ENCODE results near the gene PXK. TPM values are rescaled to one million over a fixed set of nuclear protein-coding genes. Genes with fewer than 3 reads are reported as not detected.

PXK gene
- total and polyA plus RNA-seq, 10 of the 15 experiments (the other 5 are each of a cell fraction or from before 2014, with no cell fraction given): 8.4 to 38.0 (median 27.6) TPM

GRCh38 chr3:58332575-58333188 is at the start of gene PXK (continued):
- peak in 2 of 3 experiments; percentile 14 to 31; a peak in 1 of 6 replicates for TF ChIP-seq CTCF (IDR thresholded peaks at IDR 0.05 in 2 of 3, conservative IDR thresholded peaks at IDR 0.05 in 1 of 3; ENCODE audit: control insufficient read depth in 2 of 3, extremely low read depth in 1 of 3, insufficient read depth in 1 of 3, low read depth in 3 of 3, low read length in 3 of 3)
- 0 out of 2 replicates have a peak, but pooled peaks have one; percentile 6 for TF ChIP-seq IRF3 (IDR thresholded peaks at IDR 0.05)
- TF ChIP-seq CHD2 (IDR thresholded peaks at IDR 0.05; ENCODE audit: borderline replicate concordance, low read depth, low read length): 0 out of 2 replicates have a peak, but pooled peaks have one; percentile 49
- TF ChIP-seq MTA3 (IDR thresholded peaks at IDR 0.05; ENCODE audit: borderline replicate concordance, low read length): no peak
- peak; percentile 71; the same call in 1 of the 2 replicates for TF ChIP-seq TCF12 (IDR thresholded peaks at IDR 0.05; ENCODE audit: low read depth, low read length)
- no peak for TF ChIP-seq ATF3 (IDR thresholded peaks at IDR 0.05; ENCODE audit: borderline replicate concordance, extremely low read depth, low read depth, low read length)
- TF ChIP-seq BHLHE40 (IDR thresholded peaks at IDR 0.05; ENCODE audit: borderline replicate concordance in 1 of 2, low read depth in 2 of 2, low read length in 1 of 2): peak; percentile 80 to 95; a peak in 3 of 4 replicates
- peak; percentile 81 for TF ChIP-seq ZNF687 (IDR thresholded peaks at IDR 0.05)
- peak; percentile 32; the same call in 1 of the 2 replicates for TF ChIP-seq PAX5 (IDR thresholded peaks at IDR 0.05; ENCODE audit: borderline replicate concordance, low read depth, low read length)
- TF ChIP-seq TCF3 (IDR thresholded peaks at IDR 0.05; ENCODE audit: borderline replicate concordance, insufficient read depth, low read depth, low read length): peak; percentile 53; the same call in 1 of the 2 replicates
- peak; percentile 97 for TF ChIP-seq BACH1 (IDR thresholded peaks at IDR 0.05; ENCODE audit: borderline replicate concordance)
- peak; percentile 99 for TF ChIP-seq SMARCA5 (IDR thresholded peaks at IDR 0.05)
- TF ChIP-seq MAX (IDR thresholded peaks at IDR 0.05; ENCODE audit: low read depth, low read length): peak; percentile 87
- TF ChIP-seq GABPA (IDR thresholded peaks at IDR 0.05; ENCODE audit: low read depth): no peak
- no peak for TF ChIP-seq ZBTB4 (CRISPR knock-in tag; IDR thresholded peaks at IDR 0.05)
- TF ChIP-seq EP300 (IDR thresholded peaks at IDR 0.05; ENCODE audit: borderline replicate concordance in 1 of 2, control insufficient read depth in 1 of 2, low read depth in 2 of 2, low read length in 2 of 2): no peak
- TF ChIP-seq ZNF207 (IDR thresholded peaks at IDR 0.05; ENCODE audit: borderline replicate concordance): peak; percentile 91
